Stimulated activated CD4-positive, alpha-beta T cell treated with anti-CD3 and anti-CD28 coated beads, Interleukin-4, amount 100 ng/mL, for 48 hours (primary cell): ENCODE measurements around the gene KYNU.
"Not testable (repeated sequence)": the region's sequence is repeated elsewhere in the genome, so short reads cannot be mapped to it uniquely, and the experiment has no call there.

Source experiments
- DNase-seq, 2 donors: peaks; one replicate each; pipeline ENCODE4 v3.0.0-alpha.2; 2020; ENCODE audit warnings: low read depth in 2 of 2

The KYNU gene

GRCh38 chr2:142877216-142877838 lies at the start of gene KYNU:
TSS of gene KYNU (plus strand) at chr2:142877664. CDS start at chr2:142885368, 7,704 bp downstream.
- DNase-seq: no peak

GRCh38 chr2:142834021-142834420 lies 43.4 kb upstream of the KYNU start:
- no peak for DNase-seq

GRCh38 chr2:142840436-142840835 lies 37.0 kb upstream of the KYNU start:
- no peak for DNase-seq

GRCh38 chr2:142841788-142842187 lies 35.7 kb upstream of the KYNU start:
- no peak for DNase-seq

GRCh38 chr2:142842369-142842768 lies 35.1 kb upstream of the KYNU start:
- DNase-seq: no peak

- no peak for DNase-seq
Measured at GRCh38 chr2:142843731-142844130, 33.7 kb upstream of the KYNU start.

- no peak for DNase-seq
Measured at GRCh38 chr2:142848023-142848606, 29.3 kb upstream of the KYNU start.

GRCh38 chr2:142849820-142850219 lies 27.6 kb upstream of the KYNU start:
- DNase-seq: no peak

GRCh38 chr2:142853912-142854311 lies 23.6 kb upstream of the KYNU start:
- DNase-seq: no peak

GRCh38 chr2:142857256-142858164 lies 20.0 kb upstream of the KYNU start:
- DNase-seq: no peak

- no peak for DNase-seq
Measured at GRCh38 chr2:142858961-142859360, 18.5 kb upstream of the KYNU start.

GRCh38 chr2:142862299-142862698 lies 15.2 kb upstream of the KYNU start:
- no peak for DNase-seq

- no peak for DNase-seq
Measured at GRCh38 chr2:142862847-142863246, 14.6 kb upstream of the KYNU start.

GRCh38 chr2:142863485-142863961 lies 13.9 kb upstream of the KYNU start:
- no peak for DNase-seq

GRCh38 chr2:142864605-142865004 lies 12.9 kb upstream of the KYNU start:
- not testable (repeated sequence) for DNase-seq

- no peak for DNase-seq
Measured at GRCh38 chr2:142865924-142866323, 11.5 kb upstream of the KYNU start.

- DNase-seq: no peak
Measured at GRCh38 chr2:142866426-142866825, 11.0 kb upstream of the KYNU start.

GRCh38 chr2:142867136-142867535 lies 10.3 kb upstream of the KYNU start:
- DNase-seq: no peak

- no peak for DNase-seq
Measured at GRCh38 chr2:142868229-142868762, 9.2 kb upstream of the KYNU start.

GRCh38 chr2:142869065-142869460 lies 8.4 kb upstream of the KYNU start:
- not testable (repeated sequence) for DNase-seq

- no peak for DNase-seq
Measured at GRCh38 chr2:142869461-142870106, 7.9 kb upstream of the KYNU start.

GRCh38 chr2:142870526-142870925 lies 6.9 kb upstream of the KYNU start:
- DNase-seq: no peak
